ENCODE results near the gene SNRK. TPM values are rescaled to one million over a fixed set of nuclear protein-coding genes. Genes with fewer than 3 reads are reported as not detected.

Gene SNRK
- total RNA-seq, 2 experiments from 2014 or later, result 70.7 to 73.6 TPM

DNA sequence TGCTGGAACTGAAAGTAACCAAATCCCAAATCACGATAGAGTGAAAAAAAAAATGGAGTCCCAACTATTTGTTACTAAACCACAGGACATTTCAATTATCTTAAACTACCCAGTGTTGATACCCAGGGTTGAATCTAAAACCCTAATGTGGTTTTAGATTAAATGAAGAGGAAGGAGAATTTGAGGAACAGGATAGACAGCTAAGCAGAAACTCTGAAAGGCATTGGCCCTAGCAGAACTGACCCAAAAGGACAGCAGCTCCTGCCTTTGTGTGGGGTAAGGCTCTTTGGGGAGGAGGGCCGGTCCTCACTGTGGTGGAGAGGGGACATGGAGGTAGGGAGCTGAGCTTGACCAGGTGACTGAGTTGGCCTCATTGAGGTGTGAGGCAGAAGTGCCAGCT is 30.7 kb upstream of the SNRK start:
- Mint-ChIP-seq H3K36me3 (no peaks in the 10 kb centered on the region), H3K27me3 (no peaks in the 10 kb centered on the region), H3K9me3 (peaks cover 2% of the 10 kb centered on the region), H3K4me1 (peaks cover 4% of the 10 kb centered on the region), H3K4me3 (no peak overlapping the region), H3K27ac (no peak overlapping the region)
- POLR2A ChIA-PET, result no interaction called here
- ATAC-seq (ENCODE audit: low read depth) (no peak), DNase-seq (no peak)

DNA sequence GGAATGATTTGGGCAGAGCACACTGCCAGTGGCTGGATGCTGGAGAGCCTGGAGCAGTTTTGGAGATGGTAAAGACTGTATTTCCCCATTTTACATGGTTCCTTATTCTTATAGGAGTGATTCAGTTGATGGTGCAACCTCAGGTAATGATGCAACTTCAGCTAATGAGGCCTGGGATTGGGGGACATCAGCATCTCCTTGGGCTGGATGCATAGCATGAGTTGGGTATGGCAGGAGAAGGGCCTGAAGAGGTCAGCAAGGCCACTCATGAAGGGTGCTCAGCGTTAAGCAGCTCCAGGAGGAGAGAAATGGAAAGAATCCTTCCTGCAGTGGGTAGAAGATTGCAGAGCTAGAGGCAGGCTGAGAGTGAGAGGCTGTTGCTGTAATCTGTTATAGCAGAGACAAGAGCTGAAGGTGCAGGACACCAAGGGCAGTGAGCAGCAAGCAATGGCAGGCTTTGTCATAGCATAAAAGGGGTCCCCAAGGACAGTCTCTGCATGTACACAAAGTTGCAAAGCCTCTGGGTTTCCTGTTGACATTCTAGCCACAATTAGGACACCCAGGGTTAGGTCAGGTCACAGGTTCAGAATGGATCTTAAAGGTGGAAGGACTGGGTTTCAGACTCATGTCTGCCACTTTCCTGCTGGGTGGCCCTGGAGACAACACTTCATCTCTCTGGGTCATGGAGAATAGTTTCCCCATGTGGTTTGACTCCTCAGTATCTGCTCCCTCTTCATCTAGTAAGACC is 29.5 kb upstream of the SNRK start:
- peaks cover 4% of the 10 kb centered on the region for H3K4me1 Mint-ChIP-seq
- H3K27ac Mint-ChIP-seq, result peak overlapping the region; percentile 21
- ATAC-seq (ENCODE audit: low read depth) (no peak), DNase-seq (no peak)
- H3K27me3 Mint-ChIP-seq, result no peaks in the 10 kb centered on the region
- H3K36me3 Mint-ChIP-seq, result no peaks in the 10 kb centered on the region
- H3K4me3 Mint-ChIP-seq, result no peak overlapping the region
- POLR2A ChIA-PET, result no interaction called here
- H3K9me3 Mint-ChIP-seq, result no peaks in the 10 kb centered on the region

DNA sequence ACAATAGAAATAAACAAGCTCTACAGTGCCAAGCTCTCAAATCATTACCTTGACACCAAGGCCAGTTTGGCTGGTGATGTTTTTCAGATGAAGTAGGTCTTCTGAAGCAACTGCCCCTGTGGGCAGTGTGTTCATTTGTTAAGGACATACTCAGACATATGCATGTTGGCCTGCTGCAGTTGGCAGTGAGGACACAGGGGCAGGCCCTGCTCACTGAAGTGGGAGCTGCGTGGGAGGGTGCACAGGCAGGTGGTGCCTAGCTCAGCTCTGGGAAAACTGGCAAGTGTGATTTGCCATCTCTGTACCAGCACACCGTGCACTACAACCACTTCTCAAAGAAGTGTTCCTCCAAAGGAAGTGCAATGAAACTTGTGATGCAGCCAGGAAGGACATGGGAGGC is 28.5 kb upstream of the SNRK start:
- Mint-ChIP-seq H3K4me1 (peaks cover 6% of the 10 kb centered on the region), H3K36me3 (no peaks in the 10 kb centered on the region), H3K27ac (no peak overlapping the region), H3K27me3 (no peaks in the 10 kb centered on the region), H3K9me3 (no peaks in the 10 kb centered on the region), H3K4me3 (no peak overlapping the region)
- ATAC-seq (ENCODE audit: low read depth) (no peak), DNase-seq (no peak)
- POLR2A ChIA-PET, result no interaction called here

DNA sequence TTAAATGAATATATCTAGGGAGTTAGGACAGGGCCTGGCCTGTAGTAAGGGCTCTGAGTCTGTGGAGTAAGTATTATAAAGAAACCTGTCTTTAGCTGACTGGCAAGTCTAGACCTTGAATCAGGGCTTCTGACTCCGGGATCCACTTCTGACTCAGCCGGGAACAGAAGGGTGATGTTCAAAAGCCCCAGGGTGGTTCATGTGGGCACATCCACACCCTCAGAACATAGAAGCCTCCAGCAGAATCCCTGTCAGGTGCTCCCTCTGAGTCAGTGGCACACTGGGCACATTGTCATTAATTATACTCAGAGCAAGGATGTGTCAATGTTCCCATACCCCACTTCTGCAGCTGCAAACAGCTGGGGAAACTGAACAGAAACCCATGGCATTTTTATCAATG is 26.7 kb upstream of the SNRK start:
- H3K36me3 Mint-ChIP-seq, result no peaks in the 10 kb centered on the region
- ATAC-seq (ENCODE audit: low read depth), result no peak

DNA sequence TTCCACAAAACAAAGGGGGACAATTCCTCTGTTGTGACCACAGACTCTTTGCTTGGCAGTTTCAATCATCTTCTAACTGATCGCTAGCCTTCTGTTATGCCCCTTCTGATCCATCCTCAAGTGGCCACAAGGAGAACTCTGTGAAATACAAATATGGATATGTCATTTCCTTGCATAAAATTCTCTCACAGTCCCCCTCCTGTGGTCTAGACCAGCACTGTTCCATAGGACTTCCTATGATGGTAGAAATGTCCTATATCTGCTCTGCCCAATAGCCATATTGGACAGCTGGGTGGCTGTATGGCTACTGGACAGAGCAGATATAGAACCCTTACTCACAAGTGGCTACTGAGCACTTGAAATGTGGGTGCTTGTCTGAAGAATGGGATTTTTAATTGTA is 25.9 kb upstream of the SNRK start:
- Mint-ChIP-seq H3K9me3 (no peaks in the 10 kb centered on the region), H3K4me1 (peaks cover 6% of the 10 kb centered on the region), H3K4me3 (no peak overlapping the region), H3K36me3 (no peaks in the 10 kb centered on the region), H3K27me3 (no peaks in the 10 kb centered on the region), H3K27ac (no peak overlapping the region)
- DNase-seq, result no peak
- ATAC-seq (ENCODE audit: low read depth), result no peak
- POLR2A ChIA-PET, result no interaction called here

More for the DNA sequence above, 26.7 kb upstream of the SNRK start:
- POLR2A ChIA-PET, result no interaction called here
- Mint-ChIP-seq H3K4me1 (peaks cover 6% of the 10 kb centered on the region), H3K27ac (no peak overlapping the region), H3K4me3 (no peak overlapping the region), H3K9me3 (no peaks in the 10 kb centered on the region), H3K27me3 (no peaks in the 10 kb centered on the region)
- DNase-seq, result no peak

DNA sequence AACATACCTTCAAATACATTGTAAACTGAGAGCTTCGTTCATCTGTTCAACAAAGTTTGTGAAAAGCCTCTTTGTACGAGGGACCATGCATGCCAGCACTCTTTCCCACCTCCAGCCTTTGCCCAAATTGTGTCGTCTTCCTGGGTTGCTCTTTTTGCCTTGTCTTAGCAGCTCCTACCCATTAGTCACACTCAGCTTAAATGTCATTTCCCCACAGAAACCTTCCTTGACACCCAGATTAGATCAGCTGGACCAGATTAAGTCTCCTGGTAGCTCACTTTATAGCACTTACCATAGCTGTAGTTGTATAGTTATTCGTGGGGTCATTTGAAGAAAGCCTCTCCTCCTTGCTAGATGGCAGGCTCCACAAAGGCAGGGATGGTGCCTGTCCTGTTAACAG is 24.1 kb upstream of the SNRK start:
- Mint-ChIP-seq H3K9me3 (no peaks in the 10 kb centered on the region), H3K36me3 (no peaks in the 10 kb centered on the region), H3K4me3 (no peak overlapping the region), H3K4me1 (peaks cover 2% of the 10 kb centered on the region), H3K27me3 (no peaks in the 10 kb centered on the region), H3K27ac (peak overlapping the region; percentile 22)
- no peak for ATAC-seq (ENCODE audit: low read depth)
- DNase-seq, result no peak
- POLR2A ChIA-PET, result no interaction called here

DNA sequence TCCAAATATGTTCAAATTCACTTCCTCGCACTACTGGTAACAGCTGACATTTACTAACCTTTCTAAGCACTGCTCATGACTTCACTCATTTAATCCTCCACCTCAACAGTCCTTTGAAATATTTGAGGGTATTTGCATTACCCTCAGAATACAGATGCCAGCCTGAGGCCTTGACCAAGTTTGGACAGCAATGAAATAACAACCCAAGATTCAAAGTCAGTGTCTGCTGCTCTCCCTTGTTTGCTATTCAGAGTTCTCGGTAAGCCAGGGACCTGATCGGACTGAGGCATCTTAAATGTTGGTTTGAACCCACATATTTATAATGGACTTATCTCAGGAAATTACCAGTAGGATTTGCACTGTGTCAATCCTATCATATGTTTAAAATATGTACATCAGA is 19.9 kb upstream of the SNRK start:
- H3K27ac Mint-ChIP-seq, result no peak overlapping the region
- no peak overlapping the region for H3K4me3 Mint-ChIP-seq
- no peak for ATAC-seq (ENCODE audit: low read depth)
- H3K36me3 Mint-ChIP-seq, result peaks cover 3% of the 10 kb centered on the region
- H3K27me3 Mint-ChIP-seq, result no peaks in the 10 kb centered on the region
- POLR2A ChIA-PET, result no interaction called here
- H3K9me3 Mint-ChIP-seq, result peaks cover 2% of the 10 kb centered on the region
- no peak for DNase-seq
- peaks cover 2% of the 10 kb centered on the region for H3K4me1 Mint-ChIP-seq

DNA sequence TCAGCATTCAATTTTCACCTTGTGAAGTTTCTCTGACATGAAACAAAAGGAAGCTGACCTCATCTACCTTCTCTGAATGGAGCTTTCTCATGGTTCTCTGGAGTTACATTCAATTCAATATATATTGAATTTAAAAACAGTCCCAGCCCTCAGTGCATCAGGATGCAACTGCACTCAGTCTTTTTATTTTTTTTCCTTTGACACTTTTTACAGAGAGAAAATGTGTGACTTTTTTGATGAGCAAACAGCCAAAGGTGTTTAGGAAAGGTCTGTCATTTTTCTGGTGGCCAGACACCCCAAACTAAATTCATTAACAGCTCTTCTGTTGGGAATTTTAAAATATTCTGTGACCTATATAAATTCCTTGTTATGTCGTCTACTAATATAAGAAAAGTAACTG is 19.3 kb upstream of the SNRK start:
- H3K9me3 Mint-ChIP-seq, result peaks cover 2% of the 10 kb centered on the region
- H3K27ac Mint-ChIP-seq, result no peak overlapping the region
- DNase-seq, result no peak
- H3K4me1 Mint-ChIP-seq, result peaks cover 2% of the 10 kb centered on the region
- ATAC-seq (ENCODE audit: low read depth), result no peak
- POLR2A ChIA-PET, result no interaction called here
- H3K36me3 Mint-ChIP-seq, result peaks cover 3% of the 10 kb centered on the region
- H3K27me3 Mint-ChIP-seq, result no peaks in the 10 kb centered on the region
- H3K4me3 Mint-ChIP-seq, result no peak overlapping the region

DNA sequence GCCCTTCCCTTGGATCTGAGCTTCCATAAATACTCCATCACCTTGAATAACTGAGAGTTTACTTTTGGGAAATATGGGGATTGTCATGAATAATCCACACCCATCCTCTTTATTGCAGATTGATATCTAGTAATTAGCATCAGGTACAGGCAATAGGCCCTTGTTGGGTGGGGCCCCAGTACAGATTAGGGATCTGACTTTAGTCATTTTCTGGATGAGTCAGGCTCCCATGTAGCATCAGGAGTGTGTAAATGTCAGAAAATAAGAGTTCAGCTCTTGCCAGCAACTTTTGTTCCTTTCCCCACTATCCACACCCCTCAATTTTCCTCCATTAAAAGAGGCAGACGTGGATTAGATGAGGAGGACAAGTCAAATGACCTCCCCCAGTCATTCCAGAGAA is 17.7 kb upstream of the SNRK start:
- POLR2A ChIA-PET, result interaction anchor here (0.6 kb wide), 1 partner anchor 136 kb away, joined by 3 read pairs; no protein-coding TSS in a partner anchor
- Mint-ChIP-seq H3K36me3 (peaks cover 3% of the 10 kb centered on the region), H3K4me1 (no peaks in the 10 kb centered on the region), H3K27ac (no peak overlapping the region), H3K4me3 (no peak overlapping the region), H3K9me3 (peaks cover 2% of the 10 kb centered on the region), H3K27me3 (peaks cover 3% of the 10 kb centered on the region)
- no peak for ATAC-seq (ENCODE audit: low read depth)
- DNase-seq, result no peak

DNA sequence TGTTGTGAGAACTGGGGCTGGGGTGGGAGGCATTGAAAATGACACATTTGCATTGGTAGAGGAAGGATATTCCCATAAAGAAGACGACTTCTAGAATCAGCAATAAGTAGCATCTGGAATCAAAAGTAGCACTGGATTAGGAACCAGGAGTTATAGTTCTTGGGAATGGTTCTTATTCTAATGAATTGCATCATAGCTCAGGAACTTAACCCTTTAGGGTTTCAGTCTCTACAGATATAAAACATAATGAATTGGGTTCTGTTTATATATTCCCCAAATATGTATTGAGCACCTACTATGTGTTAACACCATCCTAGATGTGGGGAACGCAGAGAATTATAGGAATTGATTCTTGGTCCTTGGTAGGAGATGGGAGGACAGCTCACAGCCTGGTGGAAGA is 16.3 kb upstream of the SNRK start:
- no peak for DNase-seq
- POLR2A ChIA-PET, result no interaction called here
- Mint-ChIP-seq H3K4me3 (no peak overlapping the region), H3K27ac (no peak overlapping the region), H3K4me1 (no peaks in the 10 kb centered on the region), H3K27me3 (peaks cover 3% of the 10 kb centered on the region), H3K36me3 (peaks cover 3% of the 10 kb centered on the region), H3K9me3 (peaks cover 2% of the 10 kb centered on the region)
- ATAC-seq (ENCODE audit: low read depth), result no peak

DNA sequence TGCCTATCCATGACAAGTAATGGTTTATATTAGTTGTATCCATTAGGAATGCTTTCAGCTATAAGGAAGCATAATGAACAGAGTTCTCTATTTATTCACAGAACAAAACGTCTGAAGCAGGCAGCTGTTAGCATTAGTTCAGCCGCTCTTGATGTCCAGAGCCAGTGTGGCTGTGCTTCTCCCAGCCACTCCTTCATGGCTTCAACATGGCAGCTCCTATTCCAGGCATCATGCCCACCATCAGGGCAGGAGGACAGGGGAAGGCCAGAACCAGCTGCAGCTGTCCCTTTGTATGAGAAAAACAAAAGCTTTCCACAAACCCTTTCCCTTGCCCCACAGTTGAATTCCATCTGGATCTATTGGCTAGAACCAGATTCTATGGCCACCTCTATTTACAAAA is 12.9 kb upstream of the SNRK start:
- Mint-ChIP-seq H3K9me3 (peaks cover 8% of the 10 kb centered on the region), H3K27me3 (peaks cover 3% of the 10 kb centered on the region), H3K36me3 (peaks cover 5% of the 10 kb centered on the region), H3K4me3 (no peak overlapping the region), H3K4me1 (peaks cover 2% of the 10 kb centered on the region), H3K27ac (no peak overlapping the region)
- POLR2A ChIA-PET, result interaction anchor here (1.1 kb wide), 1 partner anchor 13 kb away, joined by 3 read pairs; the partner anchor contains the start of gene SNRK
- DNase-seq, result no peak
- no peak for ATAC-seq (ENCODE audit: low read depth)

DNA sequence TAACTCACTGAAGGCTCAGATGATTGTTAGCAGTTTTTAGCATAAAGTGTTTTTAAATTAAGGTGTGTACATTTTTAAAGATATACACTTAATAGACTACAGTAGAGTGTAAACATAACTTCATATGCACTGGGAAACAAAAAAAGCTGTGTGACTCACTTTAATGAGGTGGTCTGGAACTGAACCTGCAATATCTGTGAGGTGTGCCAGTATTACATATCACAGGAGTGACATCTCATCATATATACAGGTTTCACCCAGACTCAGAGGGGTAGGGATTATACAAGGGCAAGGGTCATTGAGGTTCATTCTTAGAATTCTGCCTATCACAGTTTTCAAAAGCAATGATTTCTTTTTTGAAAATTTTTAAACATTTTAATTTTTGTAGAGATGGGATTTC is 7.3 kb upstream of the SNRK start:
- H3K27ac Mint-ChIP-seq, result no peak overlapping the region
- peaks cover 4% of the 10 kb centered on the region for H3K36me3 Mint-ChIP-seq
- no peaks in the 10 kb centered on the region for H3K27me3 Mint-ChIP-seq

DNA sequence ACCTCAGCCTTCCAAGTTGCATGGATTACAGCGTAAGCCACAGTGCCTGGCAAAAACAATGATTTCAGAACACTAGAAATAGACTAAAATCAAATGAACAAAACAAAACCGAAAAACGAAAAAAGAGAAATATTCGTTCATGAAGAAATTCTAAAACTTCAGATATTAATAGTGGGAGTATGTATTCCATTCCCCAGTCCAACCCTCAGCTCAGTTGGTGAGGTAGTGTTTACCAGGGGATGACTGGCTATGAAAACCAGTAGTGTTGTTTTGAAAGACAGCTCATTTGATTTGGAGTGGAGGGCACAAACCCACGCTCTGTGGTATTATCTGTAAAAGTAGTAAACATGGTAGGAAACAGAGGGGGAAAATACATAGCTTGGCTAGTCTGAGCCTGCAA is 6.8 kb upstream of the SNRK start:
- Mint-ChIP-seq H3K27ac (no peak overlapping the region), H3K4me3 (no peak overlapping the region), H3K9me3 (peaks cover 6% of the 10 kb centered on the region), H3K36me3 (peaks cover 4% of the 10 kb centered on the region), H3K27me3 (no peaks in the 10 kb centered on the region), H3K4me1 (peaks cover 2% of the 10 kb centered on the region)
- POLR2A ChIA-PET, result no interaction called here
- ATAC-seq (ENCODE audit: low read depth) (no peak), DNase-seq (no peak)

More for the DNA sequence above, 7.3 kb upstream of the SNRK start:
- Mint-ChIP-seq H3K4me3 (no peak overlapping the region), H3K4me1 (peaks cover 2% of the 10 kb centered on the region), H3K9me3 (peaks cover 6% of the 10 kb centered on the region)
- POLR2A ChIA-PET, result no interaction called here
- no peak for ATAC-seq (ENCODE audit: low read depth)
- DNase-seq, result no peak

DNA sequence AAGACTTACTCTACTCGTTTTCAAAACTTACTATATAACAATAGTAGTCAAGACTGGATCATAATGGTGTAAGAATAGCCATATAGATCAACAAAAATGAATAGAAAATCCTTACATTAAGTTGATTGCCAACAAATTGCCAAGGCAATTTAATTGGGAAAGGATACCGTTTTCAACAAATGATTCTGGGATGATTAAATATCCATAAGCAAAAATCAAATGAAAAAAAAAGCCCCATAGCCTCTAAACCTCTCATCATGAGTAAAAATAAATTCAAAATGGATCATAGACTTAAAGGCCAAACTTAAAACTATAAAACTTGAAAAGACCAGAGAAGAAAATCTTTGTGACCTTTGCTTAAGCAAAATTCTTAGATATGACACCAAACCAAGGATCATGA is 5.3 kb upstream of the SNRK start:
- H3K4me3 Mint-ChIP-seq, result no peak overlapping the region
- H3K27me3 Mint-ChIP-seq, result no peaks in the 10 kb centered on the region
- H3K9me3 Mint-ChIP-seq, result peaks cover 6% of the 10 kb centered on the region
- no peak for ATAC-seq (ENCODE audit: low read depth)
- no peak for DNase-seq
- H3K36me3 Mint-ChIP-seq, result peaks cover 4% of the 10 kb centered on the region
- no peak overlapping the region for H3K27ac Mint-ChIP-seq
- POLR2A ChIA-PET, result no interaction called here
- peaks cover 4% of the 10 kb centered on the region for H3K4me1 Mint-ChIP-seq

Data from activated naive CD8-positive, alpha-beta T cell treated with anti-CD3 and anti-CD28 coated beads, Interleukin-2, amount 10 ng/mL, durations not matched to agents 7 days and 5 days (primary cell).